ENCODE results near the gene STRN3.
"Not testable (repeated sequence)": the region's sequence is repeated elsewhere in the genome, so short reads cannot be mapped to it uniquely, and the experiment has no call there.

Gene STRN3

GRCh38 chr14:31030469-31030868, 4.3 kb upstream of the STRN3 start:
- no peak for DNase-seq

GRCh38 chr14:31029016-31029970, 3.1 kb upstream of the STRN3 start:
- no peak for DNase-seq

GRCh38 chr14:31027847-31028246, 1.7 kb upstream of the STRN3 start:
- no peak for DNase-seq

GRCh38 chr14:31026450-31027235, 464 bp upstream of the STRN3 start:
- DNase-seq: peak; percentile 83

GRCh38 chr14:31025367-31026076, 657 bp downstream of the STRN3 start, which contains the start of gene AP4S1:
Gene AP4S1, plus strand, starts transcription at chr14:31025649. Its CDS starts 40,548 bp downstream, at chr14:31066197.
- peak; percentile 41 for DNase-seq

GRCh38 chr14:31024577-31025366, 1.4 kb downstream of the STRN3 start:
- DNase-seq: no peak

- no peak for DNase-seq
Observed at GRCh38 chr14:31024010-31024480, 2.1 kb downstream of the STRN3 start.

- no peak for DNase-seq
Observed at GRCh38 chr14:31022386-31022785, 3.8 kb downstream of the STRN3 start.

- no peak for DNase-seq
Observed at GRCh38 chr14:31021576-31021949, 4.6 kb downstream of the STRN3 start.

GRCh38 chr14:31020834-31021575, 5.2 kb downstream of the STRN3 start:
- DNase-seq: no peak

GRCh38 chr14:31018057-31018645, 8.0 kb downstream of the STRN3 start:
- no peak for DNase-seq

GRCh38 chr14:31013841-31014240, 12.3 kb downstream of the STRN3 start:
- DNase-seq: no peak

- DNase-seq: no peak
Observed at GRCh38 chr14:31010935-31011334, 15.2 kb downstream of the STRN3 start.

GRCh38 chr14:31009836-31010574, 16.2 kb downstream of the STRN3 start:
- no peak for DNase-seq

GRCh38 chr14:31006703-31007102, 19.5 kb downstream of the STRN3 start:
- DNase-seq: no peak

- not testable (repeated sequence) for DNase-seq
Observed at GRCh38 chr14:31004007-31004406, 22.2 kb downstream of the STRN3 start.

GRCh38 chr14:31003284-31003683, 22.9 kb downstream of the STRN3 start:
- DNase-seq: no peak

- no peak for DNase-seq
Observed at GRCh38 chr14:31001339-31001658, 24.9 kb downstream of the STRN3 start.

GRCh38 chr14:31000629-31001338, 25.4 kb downstream of the STRN3 start:
- DNase-seq: no peak
